CD4-positive, alpha-beta T cell treated with Interleukin-17A for 1 hour (primary cell): Measurements from ENCODE around the gene NTRK3.
"Not testable (repeated sequence)": the region's sequence is repeated elsewhere in the genome, so short reads cannot be mapped to it uniquely, and the experiment has no call there.

ENCODE experiments used
- DNase-seq: peaks from one replicate; pipeline ENCODE4 v3.0.0-alpha.2; 2020

The NTRK3 gene

DNA sequence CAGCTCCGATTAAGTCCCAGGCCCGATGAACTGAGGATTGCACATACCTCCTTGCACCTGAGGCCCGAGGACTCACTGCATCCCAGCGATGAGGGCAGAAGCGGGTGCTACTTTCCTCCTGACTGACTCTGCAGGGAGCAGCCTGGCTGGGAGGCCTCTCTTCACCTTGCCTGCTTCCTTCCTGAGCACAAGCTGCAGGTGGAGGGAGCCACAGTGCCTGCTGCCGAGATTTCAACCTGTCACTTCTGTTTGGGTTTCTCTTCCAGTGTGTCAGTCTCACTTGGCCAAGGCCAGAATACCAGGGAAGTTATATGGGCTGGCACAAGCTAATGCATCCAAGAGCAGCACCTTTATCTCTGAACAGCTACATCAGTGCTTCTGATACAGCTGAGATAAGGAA is 185.4 kb downstream of the NTRK3 start:
- no peak for DNase-seq

GRCh38 chr15:88069561-88069960 is 187.0 kb downstream of the NTRK3 start:
- no peak for DNase-seq

- DNase-seq: no peak
These were observed 189.2 kb downstream of the NTRK3 start for GRCh38 chr15:88067331-88067685.

DNA sequence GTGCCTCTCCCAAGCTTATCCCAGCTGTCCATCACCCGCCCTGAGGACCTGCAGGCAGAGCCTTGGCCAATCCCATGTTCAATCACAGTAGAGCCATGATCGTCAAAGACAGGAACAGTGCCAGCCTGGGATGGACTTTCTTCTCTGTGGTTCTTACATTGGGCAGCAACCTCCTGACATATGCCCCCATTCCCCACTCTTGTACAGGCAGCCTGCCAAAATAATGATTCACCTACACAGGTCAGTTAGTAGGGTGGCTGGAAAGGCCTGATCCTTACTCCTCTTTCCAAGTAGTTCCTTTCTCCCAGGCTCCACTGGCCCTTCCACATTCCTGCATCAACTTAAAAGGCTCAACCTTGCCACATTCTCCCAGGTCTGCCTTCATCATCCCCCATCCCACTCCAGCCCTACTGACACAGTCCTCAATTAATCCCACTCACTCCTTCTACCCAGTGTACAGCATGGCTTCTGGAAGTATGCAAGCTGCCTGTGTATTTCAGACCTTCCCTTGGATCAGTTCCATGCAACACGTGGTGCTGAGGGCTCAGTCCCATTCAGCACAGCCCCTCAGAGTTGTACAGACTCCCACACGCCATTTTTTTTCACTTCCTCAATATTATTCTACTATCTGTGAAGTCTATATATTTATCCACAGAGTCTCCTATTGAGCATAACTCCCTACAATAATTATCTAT is 189.8 kb downstream of the NTRK3 start:
- no peak for DNase-seq

GRCh38 chr15:88061452-88061851 is 195.1 kb downstream of the NTRK3 start:
- DNase-seq: no peak

- no peak for DNase-seq
These were observed 196.2 kb downstream of the NTRK3 start for GRCh38 chr15:88060383-88060782.

DNA sequence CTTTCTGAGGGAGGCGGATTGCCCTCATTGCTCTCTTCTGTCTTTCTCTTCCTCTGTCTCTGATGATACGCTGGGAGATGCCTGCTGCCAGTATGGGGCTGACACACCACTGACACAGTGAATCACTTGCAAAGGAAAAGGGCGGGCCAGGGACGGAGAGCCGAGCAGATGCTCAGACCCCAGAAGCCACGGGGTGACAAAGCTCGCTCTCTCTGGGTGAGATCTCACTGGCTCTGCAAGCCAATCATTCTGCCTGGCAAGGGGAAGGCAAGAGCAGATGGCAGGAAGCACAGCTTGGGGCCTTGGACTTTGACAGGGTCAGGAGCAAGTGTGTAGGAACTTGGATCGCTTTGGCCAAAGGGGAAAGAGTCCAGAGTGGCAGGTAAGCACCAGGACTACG is 198.7 kb downstream of the NTRK3 start:
- no peak for DNase-seq

DNA sequence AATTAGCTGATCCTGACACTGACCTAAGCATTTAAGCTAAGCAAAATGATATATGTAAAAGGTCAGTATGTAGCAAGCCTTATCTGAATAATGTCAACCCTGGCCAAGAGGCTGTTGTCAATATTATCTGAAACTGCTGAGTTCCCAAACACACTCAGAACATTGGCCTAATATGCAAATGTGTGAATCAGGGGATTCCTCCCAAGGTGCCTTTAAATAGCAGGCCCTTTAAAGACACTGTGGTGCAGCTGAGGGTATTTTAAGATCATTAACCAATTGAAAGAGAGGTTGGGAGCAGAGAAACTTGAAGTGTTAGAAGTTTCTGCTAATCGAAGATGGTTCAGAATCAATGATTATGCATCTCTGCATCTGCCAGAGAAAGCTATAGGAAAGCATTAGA is 207.0 kb downstream of the NTRK3 start:
- DNase-seq: no peak

DNA sequence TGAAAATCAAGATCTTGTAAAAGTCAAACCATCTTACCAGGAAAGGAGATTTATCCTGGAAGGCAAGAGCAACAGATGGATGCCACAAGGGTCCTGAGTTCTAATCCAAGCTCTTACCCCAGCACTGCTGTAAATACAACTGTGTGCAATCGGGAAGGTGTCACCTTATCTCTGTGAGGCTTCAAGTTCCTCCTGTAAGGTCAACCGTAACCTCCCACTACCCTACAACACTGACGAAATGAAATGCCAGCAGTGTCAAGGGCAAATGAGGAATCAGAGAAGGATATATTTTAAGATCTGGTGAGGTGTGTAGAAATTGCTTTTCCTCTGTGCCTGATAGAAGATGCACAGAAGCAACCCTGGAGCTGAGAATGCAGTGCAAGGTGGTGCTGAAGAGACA is 207.8 kb downstream of the NTRK3 start:
- DNase-seq: no peak

- DNase-seq: no peak
These were observed 208.3 kb downstream of the NTRK3 start for GRCh38 chr15:88048237-88048636.

DNA sequence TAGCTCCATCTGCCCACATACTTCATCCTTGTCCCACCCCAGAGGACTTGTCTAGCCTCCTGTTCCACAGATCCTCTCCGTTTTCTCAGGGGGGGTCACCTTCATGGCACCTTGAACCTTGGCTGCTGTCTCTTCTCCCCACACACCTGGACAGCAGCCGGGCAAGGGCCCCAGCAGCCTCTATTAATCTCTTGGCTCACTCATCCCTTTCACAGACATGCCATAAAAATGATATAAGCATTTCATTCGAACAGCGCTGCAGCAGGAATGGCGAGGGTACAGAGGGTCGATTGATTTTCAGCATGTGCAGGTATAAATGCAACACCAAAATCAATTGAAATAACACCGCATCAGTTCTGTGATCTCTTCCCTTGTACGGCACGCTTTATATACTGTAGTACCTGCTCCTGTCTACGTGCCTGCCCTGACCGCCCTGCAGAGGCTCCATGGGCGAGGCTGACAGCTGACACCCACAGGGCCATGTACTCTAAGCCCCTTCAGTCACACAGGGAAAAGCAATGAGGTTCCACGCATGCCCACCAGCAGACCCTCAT is 209.9 kb downstream of the NTRK3 start:
- no peak for DNase-seq

- no peak for DNase-seq
These were observed 213.1 kb downstream of the NTRK3 start for GRCh38 chr15:88043396-88043795.

DNA sequence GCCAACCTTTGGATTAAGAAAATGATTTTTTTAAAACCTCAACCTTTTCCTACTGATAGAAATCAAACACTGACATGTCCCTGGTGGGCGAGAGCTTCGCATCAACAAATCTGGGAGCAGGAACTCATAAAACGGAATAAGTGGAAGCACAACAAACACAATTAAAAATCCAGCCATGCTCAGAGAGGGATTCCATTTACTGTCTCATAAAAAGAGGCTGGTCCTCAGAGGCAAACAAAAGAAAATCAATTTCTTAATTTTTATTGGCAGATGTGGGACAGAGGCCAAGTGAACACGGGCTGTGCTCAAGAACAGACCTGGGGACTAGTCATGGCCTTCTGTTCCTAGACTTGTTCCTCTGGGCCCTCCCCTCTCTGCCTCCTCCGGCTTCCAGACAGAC is 214.5 kb downstream of the NTRK3 start:
- no peak for DNase-seq

DNA sequence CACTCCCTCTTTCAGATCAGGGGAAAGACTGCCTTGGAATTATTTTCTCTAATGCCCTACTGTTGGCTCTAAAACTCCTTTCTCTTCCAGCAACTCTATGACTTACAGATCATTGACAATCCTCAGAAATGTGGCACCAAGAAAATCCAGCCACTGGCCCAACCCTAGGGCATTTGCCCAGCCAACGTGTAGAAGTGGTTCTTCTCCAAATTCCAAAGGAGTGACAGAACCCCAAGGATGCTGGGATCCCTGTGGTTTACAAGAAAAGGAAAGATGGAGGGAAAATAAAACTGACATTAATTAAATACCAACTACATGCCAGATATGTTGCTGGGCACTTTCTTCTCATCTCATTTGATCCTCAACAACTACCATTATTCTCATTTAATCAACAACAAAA is 216.0 kb downstream of the NTRK3 start:
- no peak for DNase-seq

DNA sequence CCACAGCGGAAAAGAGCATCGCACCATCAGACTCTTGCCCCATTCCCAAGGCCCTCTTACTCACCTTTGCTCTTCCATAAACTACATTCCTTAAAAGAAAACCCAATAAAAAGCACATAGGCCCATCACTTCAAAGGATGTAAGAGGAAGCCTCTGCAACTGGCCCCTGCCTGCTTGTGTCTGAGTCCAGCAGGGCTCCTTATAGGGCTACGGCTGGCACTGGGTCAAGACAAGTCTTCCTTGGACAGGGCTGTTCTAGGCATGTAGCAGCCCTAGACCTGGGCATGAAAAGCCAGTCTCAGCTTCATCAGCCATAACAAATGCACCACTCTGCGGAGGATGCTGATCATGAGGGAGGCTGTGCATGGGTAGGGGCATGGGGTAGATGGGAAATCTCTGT is 218.3 kb downstream of the NTRK3 start:
- no peak for DNase-seq

DNA sequence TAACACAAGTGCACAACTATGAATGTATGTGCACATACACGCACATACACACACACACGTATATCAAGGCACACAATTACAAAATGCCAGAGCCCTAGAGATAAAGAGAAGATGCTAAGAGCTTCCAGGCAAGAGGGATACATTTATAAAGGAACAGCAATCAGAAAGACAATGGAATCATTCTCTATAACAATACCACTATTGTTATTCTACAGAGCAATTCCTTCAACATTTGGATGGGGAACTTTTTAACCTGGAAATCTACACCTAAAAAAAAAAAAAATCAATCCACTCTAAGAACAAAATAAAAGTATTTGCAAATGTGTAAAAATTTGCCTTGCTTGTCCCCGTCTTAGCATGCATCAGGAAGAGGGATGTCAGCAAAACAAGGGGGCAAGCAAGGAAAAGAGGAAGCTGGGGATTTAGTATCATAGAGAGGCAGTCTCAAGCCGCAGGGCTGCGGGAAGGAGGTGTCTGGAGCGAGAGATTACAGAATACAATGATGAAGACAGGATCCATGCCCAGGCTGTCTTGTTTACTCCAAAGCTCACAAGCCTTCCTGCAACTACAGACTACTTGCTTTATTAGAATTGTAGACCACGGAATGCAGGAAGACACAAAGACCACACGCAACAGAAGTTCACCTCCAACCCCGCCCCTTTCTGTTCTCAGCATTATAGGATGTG is 220.2 kb downstream of the NTRK3 start:
- DNase-seq: no peak

DNA sequence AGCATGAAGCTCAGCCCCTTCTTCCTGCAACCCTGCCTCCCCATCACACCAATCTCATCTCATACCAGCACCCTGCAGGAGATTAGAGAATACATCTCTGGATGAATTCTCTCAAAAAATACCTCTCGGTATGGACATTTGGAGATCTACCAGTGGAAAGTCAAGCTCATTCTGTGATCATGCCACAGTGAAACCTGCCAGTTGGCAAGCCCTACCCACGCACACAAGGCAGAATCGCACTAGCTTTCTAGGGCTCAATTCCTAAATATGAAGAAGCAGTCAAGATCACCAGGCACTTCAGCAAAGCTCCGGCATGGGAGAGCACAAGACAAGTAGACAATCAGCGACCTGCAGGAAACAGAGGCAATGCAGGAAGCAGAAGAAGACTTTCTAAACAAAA is 221.2 kb downstream of the NTRK3 start:
- DNase-seq: no peak

DNA sequence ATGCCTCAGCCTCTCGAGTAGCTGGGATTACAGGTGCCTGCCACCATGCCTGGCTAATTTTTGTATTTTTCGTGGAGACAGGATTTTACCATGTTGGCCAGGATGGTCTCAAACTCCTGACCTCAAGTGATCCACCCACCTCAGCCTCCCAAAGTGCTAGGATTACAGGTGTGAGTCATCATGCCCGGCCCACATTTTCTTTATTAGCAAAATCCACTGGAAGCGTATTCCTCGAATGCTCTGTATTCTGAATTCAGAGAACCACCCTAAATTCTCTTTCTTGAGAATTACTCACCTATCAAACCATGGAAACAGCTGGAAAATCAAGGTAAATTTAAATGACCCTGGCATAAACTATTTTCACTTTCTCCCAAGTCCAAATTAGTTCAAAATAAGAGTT is 223.1 kb downstream of the NTRK3 start:
- not testable (repeated sequence) for DNase-seq

DNA sequence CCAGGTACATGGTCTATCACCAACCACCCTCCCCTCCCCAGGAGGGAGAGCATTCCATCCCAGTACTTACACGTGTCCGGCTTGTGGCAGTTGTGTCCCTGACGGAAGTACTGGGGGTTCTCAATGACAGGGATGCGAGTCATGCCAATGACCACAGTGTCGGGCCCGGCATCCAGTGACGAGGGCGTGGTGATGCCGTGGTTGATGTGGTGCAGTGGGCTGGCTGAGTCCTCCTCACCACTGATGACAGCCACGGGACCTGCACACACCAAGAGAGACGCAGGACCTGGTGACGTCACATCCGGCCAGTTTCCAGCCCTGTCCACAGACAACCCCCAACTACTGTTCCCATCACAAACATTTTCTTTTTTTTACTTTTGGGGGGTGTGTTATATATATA is 223.8 kb downstream of the NTRK3 start:
- no peak for DNase-seq

DNA sequence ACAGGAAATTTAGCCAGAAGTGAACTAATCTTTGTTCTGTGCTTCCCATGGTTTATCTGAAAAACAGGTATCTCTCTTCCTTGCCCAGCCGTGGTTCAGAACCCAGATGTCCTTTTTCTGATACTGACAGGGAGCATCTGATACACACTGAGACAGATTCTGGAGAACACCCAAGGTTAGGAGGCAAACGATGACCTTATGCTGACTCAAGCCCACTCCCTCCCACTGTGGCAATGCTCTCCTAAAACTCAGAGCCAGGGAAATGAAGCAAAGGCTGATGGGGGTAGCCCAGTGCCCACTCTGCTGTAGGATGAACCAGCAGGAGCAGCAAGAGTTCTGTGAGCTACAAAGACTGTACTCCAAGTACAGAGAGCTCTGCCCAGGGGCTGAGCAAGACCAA is 225.1 kb downstream of the NTRK3 start:
- DNase-seq: no peak

DNA sequence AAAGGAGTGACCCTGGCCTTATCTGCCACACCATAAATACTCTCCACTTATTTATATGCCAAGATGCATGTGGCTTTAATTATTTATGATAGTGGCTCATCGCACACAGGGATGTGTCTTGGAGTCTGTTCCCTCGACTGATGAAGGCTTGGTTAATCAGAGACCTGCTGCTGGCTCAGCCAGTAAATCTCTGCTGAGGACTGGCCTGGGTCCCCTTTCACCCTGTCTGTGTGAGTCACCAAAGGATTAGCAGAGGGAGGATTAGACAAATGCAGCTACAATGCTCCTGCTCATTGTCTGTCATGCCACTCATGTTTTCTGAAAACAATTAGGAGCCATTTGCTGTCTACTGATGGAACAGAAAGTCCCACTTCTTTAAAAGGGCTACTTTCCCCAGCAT is 226.8 kb downstream of the NTRK3 start:
- DNase-seq: no peak

GRCh38 chr15:88028024-88028423 is 228.5 kb downstream of the NTRK3 start:
- no peak for DNase-seq

DNA sequence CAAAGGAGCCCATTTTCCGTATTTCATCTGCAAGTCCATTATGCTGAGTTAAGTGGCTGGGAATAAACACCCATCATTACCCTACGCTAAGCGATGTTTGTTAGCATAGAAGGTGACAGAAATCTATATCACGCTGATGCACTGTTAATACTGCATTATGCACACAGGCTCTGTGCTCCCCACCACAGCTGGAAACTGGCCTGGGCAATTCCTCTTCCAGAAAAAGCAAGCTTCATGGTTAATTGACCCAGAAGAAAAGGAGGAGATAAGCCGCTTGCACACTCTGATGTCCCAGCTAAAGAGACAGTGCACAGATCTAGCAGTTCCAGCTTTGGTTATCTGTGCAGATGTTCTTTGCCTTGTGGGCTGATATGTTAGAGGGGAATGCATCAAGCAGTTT is 232.6 kb downstream of the NTRK3 start:
- no peak for DNase-seq

GRCh38 chr15:88022716-88023115 is 233.8 kb downstream of the NTRK3 start:
- DNase-seq: no peak

DNA sequence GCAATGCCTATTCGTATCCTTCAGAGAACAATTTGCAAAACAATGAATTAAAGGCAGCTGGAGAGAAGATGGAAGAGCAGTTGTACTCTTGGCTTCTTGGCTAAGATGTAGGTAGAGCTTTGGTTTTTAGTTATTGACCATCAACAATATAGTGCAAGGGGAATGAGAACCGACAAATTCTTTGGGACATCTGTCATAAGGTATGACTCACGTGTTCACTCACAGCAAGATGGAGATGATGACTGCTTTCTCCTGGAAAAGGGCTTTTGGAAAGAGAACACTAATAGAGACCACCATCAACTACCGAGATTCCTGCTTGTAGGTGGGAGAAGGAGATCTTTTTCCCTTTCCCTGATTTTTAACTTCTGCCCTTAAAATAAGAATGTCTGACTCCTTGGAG is 234.9 kb downstream of the NTRK3 start:
- DNase-seq: no peak
